PC-3 (cell line): ENCODE results near the gene MPST. TPM values are rescaled to one million over a fixed set of nuclear protein-coding genes. Genes with fewer than 3 reads are reported as not detected.

ENCODE experiments used
- ATAC-seq: fragments of 200-7000 bp; cut with Tn5 transposase; 2 replicates; pipeline ENCODE4 v1.9.1; 2020; ENCODE audit warnings: mild to moderate bottlenecking, moderate library complexity
- BruUV-seq: library from RNA; stranded (reverse); fragments of 400-500 nt; replicated peaks from 2 replicates; lab custom pipeline; 2021; lab: Mats Ljungman, UMichigan
- CTCF ChIA-PET: fragments of 300-600 bp; sonication (Branson Sonifier 250); formaldehyde crosslinking; loops from one replicate; lab custom pipeline; 2022; ENCODE audit warnings: antibody characterized with exemption; lab: Charles Lee
- POLR2A ChIA-PET: fragments of 300-600 bp; sonication (Branson Sonifier 250); formaldehyde crosslinking; loops from one replicate; lab custom pipeline; 2022; ENCODE audit warnings: antibody characterized with exemption; ENCODE audit not compliant: unreplicated experiment; lab: Charles Lee
- DNase-seq: peaks from one replicate; pipeline ENCODE4 v3.0.0-alpha.2; 2015
- H2AFZ ChIP-seq: fragments of 300-600 bp; sonication (generic); 2 replicates; pipeline ENCODE4 v1.6.0; 2016; ENCODE audit warnings: antibody characterized with exemption, low read length
- H3F3A ChIP-seq: fragments of 300-600 bp; sonication (generic); one replicate; pipeline ENCODE4 v1.6.0; 2017; ENCODE audit warnings: antibody characterized with exemption, low read length, control low read depth, mild to moderate bottlenecking; ENCODE audit not compliant: unreplicated experiment
- H3K27ac ChIP-seq: fragments of 300-600 bp; sonication (generic); 2 replicates; pipeline ENCODE4 v1.5.1; 2016; ENCODE audit warnings: mild to moderate bottlenecking, low read length
- H3K27me3 ChIP-seq: fragments of 300-600 bp; sonication (generic); 2 replicates; pipeline ENCODE4 v1.6.1; 2016; ENCODE audit warnings: low read length, mixed read lengths
- H3K36me3 ChIP-seq: fragments of 300-600 bp; sonication (generic); 2 replicates; pipeline ENCODE4 v1.6.1; 2016; ENCODE audit warnings: low read depth, mixed run types, low read length, mixed read lengths
- H3K4me1 ChIP-seq: fragments of 300-600 bp; sonication (generic); 2 replicates; pipeline ENCODE4 v1.5.1; 2016; ENCODE audit warnings: low read length; ENCODE audit not compliant: insufficient read depth
- H3K4me2 ChIP-seq: fragments of 300-600 bp; sonication (generic); 2 replicates; pipeline ENCODE4 v1.6.0; 2016; ENCODE audit warnings: low read length
- H3K4me3 ChIP-seq: fragments of 300-600 bp; sonication (generic); 2 replicates; pipeline ENCODE4 v1.5.1; 2016; ENCODE audit warnings: mild to moderate bottlenecking, low read length, mixed read lengths
- H3K79me2 ChIP-seq: fragments of 300-600 bp; sonication (generic); 2 replicates; pipeline ENCODE4 v1.6.1; 2017; ENCODE audit warnings: low read length, mixed read lengths
- H3K9ac ChIP-seq: fragments of 300-600 bp; sonication (generic); 2 replicates; pipeline ENCODE4 v1.6.0; 2016; ENCODE audit warnings: mild to moderate bottlenecking, low read length
- H3K9me2 ChIP-seq: fragments of 300-600 bp; sonication (generic); replicated peaks from 2 replicates; pipeline ENCODE4 v1.6.1; 2016; ENCODE audit warnings: mixed run types, low read length, mixed read lengths
- H3K9me3 ChIP-seq: fragments of 300-600 bp; sonication (generic); 2 replicates; pipeline ENCODE4 v1.6.1; 2016; ENCODE audit warnings: low read length, mixed read lengths
- H4K20me1 ChIP-seq: fragments of 300-600 bp; sonication (generic); 2 replicates; pipeline ENCODE4 v1.6.1; 2016; ENCODE audit warnings: low read length, mixed read lengths
- EZH2 ChIP-seq: fragments of 300-600 bp; sonication (generic); IDR thresholded peaks from one replicate; pipeline ENCODE4 v1.6.1; 2017; ENCODE audit warnings: antibody characterized with exemption, mild to moderate bottlenecking, low read length; ENCODE audit not compliant: unreplicated experiment
- EZH2phosphoT487 ChIP-seq: fragments of 300-600 bp; sonication (generic); IDR thresholded peaks from 2 replicates; pipeline ENCODE4 v1.6.1; 2018; ENCODE audit warnings: mild to moderate bottlenecking, antibody characterized with exemption, low read length, borderline replicate concordance
- intact Hi-C: fragments of 100-400 bp; cut with micrococcal nuclease; formaldehyde crosslinking; loops from 2 replicates; pipeline ENCODE4 v1.9.0; 2023
- total RNA-seq: library from RNA; depleted of rRNA; stranded (reverse); fragments of >200 nt; gene quantifications from 2 replicates; pipeline ENCODE4 v1.2.3, GENCODE V29; 2014
- TF ChIP-seq, protein P1 (sequence below): fragments of 300-600 bp; sonication (generic); conservative IDR thresholded peaks from 2 replicates; pipeline ENCODE4 v1.5.1; 2017; ENCODE audit warnings: antibody characterized with exemption, low read depth, mild to moderate bottlenecking, low read length

Gene MPST
- total RNA-seq, 1 experiment from 2014 or later = 97.0 TPM

DNA sequence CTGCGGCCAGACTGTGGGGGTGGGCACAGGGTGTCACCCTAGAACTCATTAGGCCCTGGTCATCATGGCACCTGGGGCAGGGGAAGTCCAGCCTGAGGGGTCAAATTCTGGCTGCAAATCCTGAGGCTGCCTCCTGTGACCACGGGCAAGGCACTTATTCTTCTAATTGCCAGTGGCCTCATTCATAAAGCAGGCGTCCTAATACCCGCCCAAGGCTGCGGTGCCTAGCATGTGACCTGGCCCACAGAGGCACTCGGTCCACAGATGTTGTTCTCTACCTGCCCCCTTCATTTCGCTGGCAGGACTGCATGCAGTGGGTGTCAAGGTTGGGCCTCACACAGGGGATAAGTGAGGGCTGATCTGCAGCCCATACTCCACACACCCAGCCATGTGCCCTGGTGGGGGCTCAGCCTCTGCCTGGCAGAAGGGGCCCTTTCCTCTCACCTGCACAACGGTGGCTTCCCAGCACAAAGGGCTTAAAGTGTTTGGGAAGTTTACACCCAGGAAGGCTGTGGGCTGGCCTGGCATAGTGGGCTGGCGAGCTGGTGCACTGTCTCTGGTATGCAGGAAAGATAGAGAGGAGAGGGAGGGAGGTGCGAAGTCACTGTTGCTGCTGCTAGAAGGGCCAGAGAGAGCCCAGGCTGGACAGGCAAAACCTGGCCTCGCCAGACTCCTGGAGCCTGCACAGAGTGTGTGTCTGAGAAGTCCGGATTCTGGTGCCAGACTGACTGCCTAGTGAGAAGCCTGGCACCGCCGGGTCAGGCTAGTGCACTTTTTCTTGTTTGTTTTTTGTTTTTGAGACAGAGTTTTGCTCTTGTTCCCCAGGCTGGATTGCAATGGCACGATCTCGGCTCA lies 3.2 kb downstream of the MPST start:
- POLR2A ChIA-PET = no interaction called here
- H3F3A ChIP-seq = no peaks in the 10 kb centered on the region
- H3K9me2 ChIP-seq = no peaks in the 10 kb centered on the region
- no peak overlapping the region for H3K4me2 ChIP-seq
- no peak overlapping the region for H3K9ac ChIP-seq
- CTCF ChIA-PET = no interaction called here
- no TSS peak for BruUV-seq
- H2AFZ ChIP-seq = no peak overlapping the region
- intact Hi-C loops = no loop called here
- H3K27ac ChIP-seq = no peak overlapping the region
- no peaks in the 10 kb centered on the region for H3K36me3 ChIP-seq
- peaks cover 7% of the 10 kb centered on the region; the same call in 1 of the 2 replicates for H3K4me1 ChIP-seq
- H4K20me1 ChIP-seq = no peaks in the 10 kb centered on the region
- H3K4me3 ChIP-seq = no peak overlapping the region
- peaks cover 28% of the 10 kb centered on the region for H3K79me2 ChIP-seq
- H3K27me3 ChIP-seq = no peaks in the 10 kb centered on the region
- ATAC-seq (no peak), DNase-seq (no peak)
- no peaks in the 10 kb centered on the region for H3K9me3 ChIP-seq
- TF ChIP-seq EZH2 (no peak), EZH2phosphoT487 (no peak)
- TF ChIP-seq, protein P1, sequence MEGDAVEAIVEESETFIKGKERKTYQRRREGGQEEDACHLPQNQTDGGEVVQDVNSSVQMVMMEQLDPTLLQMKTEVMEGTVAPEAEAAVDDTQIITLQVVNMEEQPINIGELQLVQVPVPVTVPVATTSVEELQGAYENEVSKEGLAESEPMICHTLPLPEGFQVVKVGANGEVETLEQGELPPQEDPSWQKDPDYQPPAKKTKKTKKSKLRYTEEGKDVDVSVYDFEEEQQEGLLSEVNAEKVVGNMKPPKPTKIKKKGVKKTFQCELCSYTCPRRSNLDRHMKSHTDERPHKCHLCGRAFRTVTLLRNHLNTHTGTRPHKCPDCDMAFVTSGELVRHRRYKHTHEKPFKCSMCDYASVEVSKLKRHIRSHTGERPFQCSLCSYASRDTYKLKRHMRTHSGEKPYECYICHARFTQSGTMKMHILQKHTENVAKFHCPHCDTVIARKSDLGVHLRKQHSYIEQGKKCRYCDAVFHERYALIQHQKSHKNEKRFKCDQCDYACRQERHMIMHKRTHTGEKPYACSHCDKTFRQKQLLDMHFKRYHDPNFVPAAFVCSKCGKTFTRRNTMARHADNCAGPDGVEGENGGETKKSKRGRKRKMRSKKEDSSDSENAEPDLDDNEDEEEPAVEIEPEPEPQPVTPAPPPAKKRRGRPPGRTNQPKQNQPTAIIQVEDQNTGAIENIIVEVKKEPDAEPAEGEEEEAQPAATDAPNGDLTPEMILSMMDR = no peak

DNA sequence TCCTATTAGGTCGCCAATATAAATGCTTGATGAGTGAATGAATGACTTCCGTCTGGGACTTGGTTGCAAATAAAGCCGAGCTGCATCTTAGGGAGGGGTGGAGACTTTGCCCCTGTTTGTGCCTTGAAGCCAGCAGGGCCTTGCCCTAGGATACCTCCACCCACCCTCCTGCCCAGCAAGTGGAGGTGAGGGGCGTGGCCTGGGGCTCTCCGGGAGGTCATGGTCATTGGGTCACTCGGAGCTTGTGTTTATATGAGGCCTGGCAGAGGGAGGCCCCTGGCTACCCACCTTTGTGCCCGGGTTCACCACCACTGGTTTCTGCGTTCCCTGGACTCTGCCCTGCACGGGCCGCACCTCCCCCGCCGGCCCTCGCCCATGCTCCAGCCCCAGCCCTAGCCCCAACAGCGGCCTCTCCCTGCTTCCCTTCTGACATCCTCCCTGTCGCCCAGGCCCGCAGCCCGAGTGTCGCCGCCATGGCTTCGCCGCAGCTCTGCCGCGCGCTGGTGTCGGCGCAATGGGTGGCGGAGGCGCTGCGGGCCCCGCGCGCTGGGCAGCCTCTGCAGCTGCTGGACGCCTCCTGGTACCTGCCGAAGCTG lies 4.3 kb downstream of the MPST start:
- BruUV-seq = no TSS peak
- CTCF ChIA-PET = no interaction called here
- intact Hi-C loops = no loop called here

More for the DNA sequence above, 4.3 kb downstream of the MPST start:
- POLR2A ChIA-PET = no interaction called here
- TF ChIP-seq, protein P1 = no peak
- no peak for TF ChIP-seq EZH2
- no peak for TF ChIP-seq EZH2phosphoT487
- Histone ChIP-seq H3K9ac (no peak overlapping the region), H3K4me1 (no peaks in the 10 kb centered on the region), H3K9me3 (no peaks in the 10 kb centered on the region), H3K79me2 (peaks cover 17% of the 10 kb centered on the region), H2AFZ (no peak overlapping the region), H3K27ac (no peak overlapping the region), H3F3A (no peaks in the 10 kb centered on the region), H3K36me3 (no peaks in the 10 kb centered on the region), H3K4me3 (no peak overlapping the region), H3K4me2 (no peak overlapping the region), H3K9me2 (no peaks in the 10 kb centered on the region), H3K27me3 (no peaks in the 10 kb centered on the region), H4K20me1 (no peaks in the 10 kb centered on the region)
- no peak for ATAC-seq
- DNase-seq = no peak
